ENCODE measurements around the gene UBLCP1. TPM values are rescaled to one million over a fixed set of nuclear protein-coding genes. Genes with fewer than 3 reads are reported as not detected.

The UBLCP1 gene
- total and polyA plus RNA-seq, 2 experiments from 2014 or later = 19.3 to 28.9 TPM

DNA sequence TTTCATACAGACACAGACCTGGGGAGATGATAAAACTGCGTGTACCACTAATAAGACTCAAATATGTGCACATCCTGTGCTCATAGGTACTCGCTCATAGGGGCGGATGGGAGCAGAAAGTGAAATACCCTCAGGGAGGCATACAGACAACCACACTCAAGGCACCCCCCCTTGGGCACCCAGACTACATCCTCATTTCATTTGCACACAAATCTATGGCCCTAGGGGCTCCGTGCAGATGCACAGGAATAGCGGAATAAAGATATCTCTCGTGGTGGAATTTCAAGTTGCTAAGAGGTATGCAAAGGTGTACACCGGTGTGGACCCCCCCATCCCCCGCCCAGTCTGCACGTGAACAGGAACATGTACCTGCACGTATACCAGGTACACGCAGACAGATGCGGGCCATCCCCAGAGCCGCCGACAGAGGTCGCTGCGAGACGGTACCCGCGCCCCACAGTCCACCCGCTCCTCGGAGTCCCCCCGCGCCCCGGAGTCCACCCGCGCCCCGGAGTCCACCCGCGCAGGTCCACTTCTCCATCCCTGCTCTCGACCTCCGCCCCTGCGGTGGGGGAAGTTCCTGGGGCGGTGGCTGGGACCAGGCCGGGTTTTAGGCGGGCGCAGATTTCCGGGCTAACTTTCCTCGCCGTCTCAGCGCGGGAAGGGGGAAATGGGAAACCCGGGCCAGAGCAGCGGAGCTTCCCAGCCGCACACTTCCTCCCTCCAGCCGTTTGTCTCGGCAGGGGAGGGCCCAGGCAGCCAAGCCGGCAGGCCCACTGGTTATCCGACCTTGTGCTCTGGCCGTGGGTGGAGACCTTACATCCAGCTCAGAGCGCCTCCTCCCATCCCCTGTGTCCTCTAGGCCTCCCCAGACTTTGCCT lies 68.2 kb downstream of the UBLCP1 start:
- H2AFZ ChIP-seq = peak overlapping the region; percentile 99

DNA sequence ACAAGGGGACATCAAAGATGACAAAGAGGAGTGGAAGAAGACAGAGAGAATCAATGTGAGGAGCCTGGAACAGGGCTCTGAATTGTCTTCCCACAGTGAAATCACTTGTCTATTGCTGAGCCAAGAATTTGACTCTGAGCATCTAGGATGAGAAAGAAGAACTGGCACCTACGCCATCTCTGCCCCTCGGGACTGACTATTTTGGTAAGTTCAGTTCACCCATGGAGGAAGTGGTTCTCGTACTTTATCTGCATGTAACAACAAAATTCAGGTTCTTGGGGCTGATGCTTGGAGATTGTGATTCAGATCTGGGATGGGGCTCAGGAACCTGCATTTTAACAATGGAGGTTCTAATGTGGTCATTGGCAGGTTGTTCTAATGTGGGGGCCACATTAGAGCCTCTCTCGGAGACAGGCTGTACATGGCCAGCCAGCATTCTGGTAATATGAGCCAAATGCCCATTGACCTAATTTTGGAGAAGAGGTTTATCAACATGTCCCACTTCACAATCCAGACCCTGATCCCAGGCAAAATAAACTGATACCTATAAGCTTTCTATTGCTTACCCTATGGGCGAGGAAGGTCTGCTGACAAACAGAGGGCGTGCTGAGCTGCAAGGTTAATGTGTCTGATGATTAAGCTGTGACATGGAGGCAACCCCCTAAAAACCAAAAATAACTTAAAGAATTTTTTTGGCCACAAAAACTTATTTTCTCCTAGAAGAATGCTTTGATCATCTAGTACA lies 69.9 kb downstream of the UBLCP1 start:
- WGBS (ENCODE audit: low lambda C conversion rate, missing lambda C conversion rate) = 90% methylated on average over 6 of the region's 6 CpGs
- Histone ChIP-seq H3K4me1 (ENCODE audit: insufficient read depth) (peaks cover 5% of the 10 kb centered on the region), H3K79me2 (no peaks in the 10 kb centered on the region), H3K4me2 (no peak overlapping the region), H3K4me3 (no peak overlapping the region), H3K27ac (no peak overlapping the region), H3K9me2 (replicated peaks; ENCODE audit: insufficient read depth) (no peaks in the 10 kb centered on the region), H3K27me3 (peaks cover 10% of the 10 kb centered on the region), H4K20me1 (ENCODE audit: insufficient read depth, poor library complexity, severe bottlenecking) (no peaks in the 10 kb centered on the region), H3K36me3 (replicated peaks; ENCODE audit: insufficient read depth, low read depth) (no peaks in the 10 kb centered on the region), H2AFZ (no peak overlapping the region), H3K9me3 (ENCODE audit: low read depth) (no peaks in the 10 kb centered on the region)
- no peak for DNase-seq (ENCODE audit: low spot score)
- TF ChIP-seq EZH2 (IDR thresholded peaks at IDR 0.05; ENCODE audit: borderline replicate concordance) = no peak
- TF ChIP-seq, protein P1, sequence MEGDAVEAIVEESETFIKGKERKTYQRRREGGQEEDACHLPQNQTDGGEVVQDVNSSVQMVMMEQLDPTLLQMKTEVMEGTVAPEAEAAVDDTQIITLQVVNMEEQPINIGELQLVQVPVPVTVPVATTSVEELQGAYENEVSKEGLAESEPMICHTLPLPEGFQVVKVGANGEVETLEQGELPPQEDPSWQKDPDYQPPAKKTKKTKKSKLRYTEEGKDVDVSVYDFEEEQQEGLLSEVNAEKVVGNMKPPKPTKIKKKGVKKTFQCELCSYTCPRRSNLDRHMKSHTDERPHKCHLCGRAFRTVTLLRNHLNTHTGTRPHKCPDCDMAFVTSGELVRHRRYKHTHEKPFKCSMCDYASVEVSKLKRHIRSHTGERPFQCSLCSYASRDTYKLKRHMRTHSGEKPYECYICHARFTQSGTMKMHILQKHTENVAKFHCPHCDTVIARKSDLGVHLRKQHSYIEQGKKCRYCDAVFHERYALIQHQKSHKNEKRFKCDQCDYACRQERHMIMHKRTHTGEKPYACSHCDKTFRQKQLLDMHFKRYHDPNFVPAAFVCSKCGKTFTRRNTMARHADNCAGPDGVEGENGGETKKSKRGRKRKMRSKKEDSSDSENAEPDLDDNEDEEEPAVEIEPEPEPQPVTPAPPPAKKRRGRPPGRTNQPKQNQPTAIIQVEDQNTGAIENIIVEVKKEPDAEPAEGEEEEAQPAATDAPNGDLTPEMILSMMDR (IDR thresholded peaks at IDR 0.05; ENCODE audit: poor library complexity) = no peak
- no peak for TF ChIP-seq EZH2phosphoT487 (IDR thresholded peaks at IDR 0.05; ENCODE audit: low read depth, severe bottlenecking, unreplicated experiment)

More for the DNA sequence above, 68.2 kb downstream of the UBLCP1 start:
- no peaks in the 10 kb centered on the region for H3K9me2 ChIP-seq (replicated peaks; ENCODE audit: insufficient read depth)
- no peaks in the 10 kb centered on the region for H3K9me3 ChIP-seq (ENCODE audit: low read depth)
- H4K20me1 ChIP-seq (ENCODE audit: insufficient read depth, poor library complexity, severe bottlenecking) = no peaks in the 10 kb centered on the region
- H3K4me3 ChIP-seq = peak overlapping the region; percentile 65
- H3K79me2 ChIP-seq = no peaks in the 10 kb centered on the region
- H3K4me2 ChIP-seq = peak overlapping the region; percentile 93
- H3K4me1 ChIP-seq (ENCODE audit: insufficient read depth) = peaks cover 5% of the 10 kb centered on the region
- TF ChIP-seq, protein P1 (IDR thresholded peaks at IDR 0.05; ENCODE audit: poor library complexity) = peak; percentile 91
- TF ChIP-seq EZH2phosphoT487 (IDR thresholded peaks at IDR 0.05; ENCODE audit: low read depth, severe bottlenecking, unreplicated experiment) = no peak
- DNase-seq (ENCODE audit: low spot score) = peak; percentile 79
- no peaks in the 10 kb centered on the region for H3K36me3 ChIP-seq (replicated peaks; ENCODE audit: insufficient read depth, low read depth)
- peak overlapping the region; percentile 42 for H3K27ac ChIP-seq
- WGBS (ENCODE audit: low lambda C conversion rate, missing lambda C conversion rate) = 7% methylated on average over 47 of the region's 50 CpGs
- peaks cover 20% of the 10 kb centered on the region for H3K27me3 ChIP-seq

DNA sequence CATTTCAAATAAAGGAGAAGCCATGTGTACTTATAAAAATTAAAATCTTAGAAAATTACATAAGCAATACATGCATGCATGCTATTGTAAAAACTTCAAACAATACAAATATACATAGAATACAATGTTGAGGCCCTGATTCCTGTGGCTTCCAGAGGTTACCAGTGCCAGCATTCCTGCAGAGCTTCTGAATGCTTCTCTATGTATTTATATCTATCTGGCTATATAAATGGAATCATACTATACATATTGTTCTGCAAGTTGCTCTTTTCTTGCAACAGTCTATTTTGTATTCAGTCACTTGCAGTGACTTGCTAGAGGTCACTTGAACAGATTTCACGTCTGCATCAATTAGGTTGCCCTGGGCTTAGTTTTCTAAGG lies 70.4 kb downstream of the UBLCP1 start:
- no peaks in the 10 kb centered on the region for H3K79me2 ChIP-seq
- peaks cover 5% of the 10 kb centered on the region for H3K4me1 ChIP-seq (ENCODE audit: insufficient read depth)
- H3K9me3 ChIP-seq (ENCODE audit: low read depth) = no peaks in the 10 kb centered on the region
- no peaks in the 10 kb centered on the region for H3K36me3 ChIP-seq (replicated peaks; ENCODE audit: insufficient read depth, low read depth)
- H3K27me3 ChIP-seq = peaks cover 4% of the 10 kb centered on the region
- no peak for DNase-seq (ENCODE audit: low spot score)
- no peak overlapping the region for H2AFZ ChIP-seq
- no peak overlapping the region for H3K4me3 ChIP-seq
- WGBS (ENCODE audit: low lambda C conversion rate, missing lambda C conversion rate) = 93% methylated on average over 1 of the region's 1 CpG
- H3K4me2 ChIP-seq = no peak overlapping the region
- H3K9me2 ChIP-seq (replicated peaks; ENCODE audit: insufficient read depth) = no peaks in the 10 kb centered on the region
- TF ChIP-seq EZH2 (IDR thresholded peaks at IDR 0.05; ENCODE audit: borderline replicate concordance) = no peak
- H3K27ac ChIP-seq = no peak overlapping the region
- no peaks in the 10 kb centered on the region for H4K20me1 ChIP-seq (ENCODE audit: insufficient read depth, poor library complexity, severe bottlenecking)

Small RNA genes lying within 50 kb of the gene (small RNA-seq; reads per million reads assigned to genes)
- gene RF00263 = not detected
- gene RNU4ATAC2P = not detected

Other genes starting within 250 kb of the UBLCP1 start
- 6.5 and 12.1 TPM in 2 replicates for gene EBF1, start 163.4 kb upstream of the UBLCP1 start, total RNA-seq
- gene EBF1, start 163.4 kb upstream of the UBLCP1 start, polyA plus RNA-seq = 7.8 and 9.4 TPM in 2 replicates
- 36.2 and 37.4 TPM in 2 replicates for gene RNF145, start 53.7 kb upstream of the UBLCP1 start, total RNA-seq
- gene RNF145, start 53.7 kb upstream of the UBLCP1 start, polyA plus RNA-seq = 13.0 and 15.1 TPM in 2 replicates
- not detected in 2 replicates for gene IL12B, start 67.2 kb downstream of the UBLCP1 start, total RNA-seq
- gene IL12B, start 67.2 kb downstream of the UBLCP1 start, polyA plus RNA-seq = not detected in 2 replicates

All from hepatocyte (in vitro differentiated cells).